Measurements from ENCODE around the gene CD101.
A peak's percentile ranks its signal among the peaks of the same experiment; 100 is the strongest.
"Not testable (repeated sequence)": the region's sequence is repeated elsewhere in the genome, so short reads cannot be mapped to it uniquely, and the experiment has no call there.

Gene CD101, protein sequence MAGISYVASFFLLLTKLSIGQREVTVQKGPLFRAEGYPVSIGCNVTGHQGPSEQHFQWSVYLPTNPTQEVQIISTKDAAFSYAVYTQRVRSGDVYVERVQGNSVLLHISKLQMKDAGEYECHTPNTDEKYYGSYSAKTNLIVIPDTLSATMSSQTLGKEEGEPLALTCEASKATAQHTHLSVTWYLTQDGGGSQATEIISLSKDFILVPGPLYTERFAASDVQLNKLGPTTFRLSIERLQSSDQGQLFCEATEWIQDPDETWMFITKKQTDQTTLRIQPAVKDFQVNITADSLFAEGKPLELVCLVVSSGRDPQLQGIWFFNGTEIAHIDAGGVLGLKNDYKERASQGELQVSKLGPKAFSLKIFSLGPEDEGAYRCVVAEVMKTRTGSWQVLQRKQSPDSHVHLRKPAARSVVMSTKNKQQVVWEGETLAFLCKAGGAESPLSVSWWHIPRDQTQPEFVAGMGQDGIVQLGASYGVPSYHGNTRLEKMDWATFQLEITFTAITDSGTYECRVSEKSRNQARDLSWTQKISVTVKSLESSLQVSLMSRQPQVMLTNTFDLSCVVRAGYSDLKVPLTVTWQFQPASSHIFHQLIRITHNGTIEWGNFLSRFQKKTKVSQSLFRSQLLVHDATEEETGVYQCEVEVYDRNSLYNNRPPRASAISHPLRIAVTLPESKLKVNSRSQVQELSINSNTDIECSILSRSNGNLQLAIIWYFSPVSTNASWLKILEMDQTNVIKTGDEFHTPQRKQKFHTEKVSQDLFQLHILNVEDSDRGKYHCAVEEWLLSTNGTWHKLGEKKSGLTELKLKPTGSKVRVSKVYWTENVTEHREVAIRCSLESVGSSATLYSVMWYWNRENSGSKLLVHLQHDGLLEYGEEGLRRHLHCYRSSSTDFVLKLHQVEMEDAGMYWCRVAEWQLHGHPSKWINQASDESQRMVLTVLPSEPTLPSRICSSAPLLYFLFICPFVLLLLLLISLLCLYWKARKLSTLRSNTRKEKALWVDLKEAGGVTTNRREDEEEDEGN

GRCh38 chr1:117001254-117001927, at the start of gene CD101:
TSS of gene CD101 (plus strand) at chr1:117001760. CDS start at chr1:117001818, 58 bp downstream.
- peak; percentile 40 for DNase-seq

GRCh38 chr1:116952738-116953275, 48.8 kb upstream of the CD101 start:
- no peak for DNase-seq

GRCh38 chr1:116954440-116954839, 47.1 kb upstream of the CD101 start:
- no peak for DNase-seq

- no peak for DNase-seq
Measured at GRCh38 chr1:116956378-116956777, 45.2 kb upstream of the CD101 start.

DNA sequence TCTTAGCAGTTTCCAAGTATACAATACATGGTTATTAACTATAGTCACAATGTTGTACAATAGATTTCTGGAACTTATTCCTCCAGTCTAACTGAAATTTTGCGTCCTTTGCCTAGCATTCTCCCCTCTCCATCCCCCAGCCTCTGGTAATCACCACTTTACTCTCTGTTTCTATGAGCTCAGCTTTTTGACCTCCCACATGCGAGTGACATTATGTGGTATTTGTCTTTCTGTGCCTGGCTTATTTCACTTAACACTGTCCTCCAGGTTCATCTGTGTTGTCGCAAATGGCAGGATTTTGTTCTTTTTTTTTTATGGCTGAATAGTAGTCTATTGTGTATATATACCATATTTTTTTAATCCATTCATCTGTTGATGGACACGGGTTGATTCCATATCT, 43.9 kb upstream of the CD101 start:
- no peak for DNase-seq

DNA sequence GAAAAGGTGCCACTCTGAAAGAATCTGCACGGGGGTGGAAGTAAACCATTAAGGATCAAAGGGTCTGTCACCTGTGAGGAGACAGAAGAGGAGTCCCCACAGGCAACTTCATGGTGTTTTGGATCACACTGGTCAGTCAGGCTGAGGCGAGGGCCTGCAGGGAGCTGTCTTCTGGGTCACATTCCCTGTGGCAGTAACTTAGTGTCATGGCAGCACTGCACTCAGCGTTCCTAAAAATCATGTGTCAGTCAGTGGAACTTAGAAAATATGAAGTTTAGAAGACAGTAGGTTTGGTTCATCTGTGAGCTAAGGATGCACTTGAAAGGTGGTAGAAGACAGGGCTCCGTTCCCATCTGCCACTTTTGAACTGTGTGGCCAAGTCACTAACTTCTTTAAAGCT, 43.5 kb upstream of the CD101 start:
- no peak for DNase-seq

- no peak for DNase-seq
Measured at GRCh38 chr1:116958977-116959376, 42.6 kb upstream of the CD101 start.

GRCh38 chr1:116961606-116962005, 40.0 kb upstream of the CD101 start:
- no peak for DNase-seq

DNA sequence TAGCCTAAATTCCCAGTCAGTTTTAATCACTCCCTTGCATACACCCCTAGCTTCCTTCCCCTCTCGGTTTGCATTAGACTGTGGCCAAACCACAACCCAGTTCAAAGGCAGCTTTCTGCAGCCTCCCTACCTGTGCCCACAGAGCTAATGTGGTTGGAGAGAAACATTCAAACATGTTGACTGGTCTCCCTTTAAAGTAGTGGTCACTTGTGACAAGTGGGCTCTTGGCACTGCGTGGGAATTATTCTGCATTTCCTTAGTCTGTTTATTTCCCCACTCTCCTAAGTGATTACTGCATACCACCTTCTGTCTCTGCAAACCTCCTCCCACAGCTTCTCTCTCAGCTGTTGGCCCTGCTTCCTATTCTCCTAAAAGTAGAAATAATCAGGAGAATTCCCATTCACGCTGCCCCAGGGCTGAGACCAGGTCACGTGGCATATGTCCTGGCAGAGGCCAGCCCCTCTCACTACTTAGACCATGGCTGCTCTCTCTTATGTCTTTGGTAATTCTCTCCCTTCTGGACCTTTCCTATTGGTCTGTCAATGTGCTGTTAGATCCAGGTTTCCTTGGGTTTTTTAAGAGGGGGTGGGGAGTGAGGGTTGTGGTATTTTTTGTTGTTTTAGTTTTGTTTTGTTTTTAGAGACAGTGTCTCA, 38.4 kb upstream of the CD101 start:
- no peak for DNase-seq

DNA sequence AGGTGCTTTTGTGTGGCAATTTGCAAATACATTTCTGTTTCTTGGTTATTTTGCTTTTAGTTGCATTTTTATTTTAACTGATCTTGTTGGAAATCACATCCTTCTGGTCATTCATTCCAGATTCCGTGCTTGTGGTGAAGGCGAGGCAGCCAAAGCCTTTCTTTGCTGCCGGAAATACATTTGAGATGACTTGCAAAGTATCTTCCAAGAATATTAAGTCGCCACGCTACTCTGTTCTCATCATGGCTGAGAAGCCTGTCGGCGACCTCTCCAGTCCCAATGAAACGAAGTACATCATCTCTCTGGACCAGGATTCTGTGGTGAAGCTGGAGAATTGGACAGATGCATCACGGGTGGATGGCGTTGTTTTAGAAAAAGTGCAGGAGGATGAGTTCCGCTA, 34.8 kb upstream of the CD101 start:
- no peak for DNase-seq

GRCh38 chr1:116968724-116969123, 32.8 kb upstream of the CD101 start:
- no peak for DNase-seq

GRCh38 chr1:116971258-116971860, 30.2 kb upstream of the CD101 start:
- DNase-seq: no peak

DNA sequence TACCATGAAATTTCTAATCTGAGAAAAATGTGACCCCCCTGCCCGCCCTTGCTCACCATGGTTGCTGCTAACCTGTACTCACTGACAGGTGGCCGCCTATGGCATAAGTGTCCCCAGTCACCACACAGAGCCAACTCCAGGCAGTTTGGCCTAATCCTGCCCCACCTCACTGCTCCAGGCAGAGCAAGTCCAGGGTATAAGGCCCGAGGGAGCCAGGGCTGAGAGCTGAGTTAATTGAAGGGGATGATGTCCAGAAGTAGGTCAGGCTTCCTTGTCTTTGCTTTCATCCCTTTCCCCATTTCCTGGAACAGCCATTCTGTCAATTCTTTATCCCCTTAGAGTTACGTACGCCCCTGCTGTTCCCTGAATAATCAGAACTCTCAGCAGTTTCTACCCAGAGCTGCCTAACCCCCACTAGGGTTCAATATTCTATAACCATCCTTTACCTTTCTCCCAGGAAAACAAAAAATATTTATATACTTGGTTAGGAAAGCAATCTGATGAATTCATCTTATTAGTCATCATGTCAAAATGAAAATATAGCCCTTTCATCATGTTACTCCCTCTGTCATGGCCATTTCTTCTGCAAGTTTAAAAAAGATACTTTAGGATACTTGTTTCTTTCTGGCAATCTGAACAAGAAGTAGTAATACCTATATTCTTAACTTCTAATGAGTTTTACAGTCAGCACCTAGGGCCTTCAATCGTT, 29.4 kb upstream of the CD101 start:
- DNase-seq: no peak

DNA sequence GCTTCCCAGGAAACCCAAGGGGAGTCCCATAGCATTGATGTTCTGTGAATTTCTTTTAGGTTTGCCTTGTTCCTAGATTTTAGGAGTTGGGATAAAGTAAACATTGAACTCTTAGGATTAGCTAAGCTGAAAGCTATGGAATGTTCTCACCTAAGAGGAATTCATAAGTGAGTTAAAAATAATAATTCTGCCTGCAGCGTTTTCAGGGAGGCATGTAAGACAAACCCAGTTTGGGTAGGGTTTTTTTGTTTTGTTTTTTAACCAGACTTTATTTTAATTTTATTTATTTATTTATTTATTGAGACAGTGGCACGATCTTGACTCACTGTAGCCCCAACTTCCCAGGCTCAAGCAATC, 28.9 kb upstream of the CD101 start:
- DNase-seq: no peak

DNA sequence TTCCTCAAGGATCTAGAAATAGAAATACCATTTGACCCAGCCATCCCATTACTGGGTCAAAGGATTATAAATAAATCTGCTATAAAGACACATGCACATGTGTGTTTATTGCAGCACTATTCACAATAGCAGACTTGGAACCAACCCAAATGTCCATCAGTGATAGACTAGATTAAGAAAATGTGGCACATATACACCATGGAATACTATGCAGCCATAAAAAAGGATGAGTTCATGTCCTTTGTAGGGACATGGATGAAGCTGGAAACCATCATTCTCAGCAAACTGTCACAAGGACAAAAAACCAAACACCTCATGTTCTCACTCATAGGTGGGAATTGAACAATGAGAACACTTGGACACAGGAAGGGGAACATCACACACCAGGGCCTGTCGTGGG, 21.3 kb upstream of the CD101 start:
- DNase-seq: not testable (repeated sequence)

GRCh38 chr1:116981521-116982037, 20.0 kb upstream of the CD101 start:
- no peak for DNase-seq

- DNase-seq: no peak
Measured at GRCh38 chr1:116982319-116983004, 19.1 kb upstream of the CD101 start.

- no peak for DNase-seq
Measured at GRCh38 chr1:116983112-116983511, 18.4 kb upstream of the CD101 start.

DNA sequence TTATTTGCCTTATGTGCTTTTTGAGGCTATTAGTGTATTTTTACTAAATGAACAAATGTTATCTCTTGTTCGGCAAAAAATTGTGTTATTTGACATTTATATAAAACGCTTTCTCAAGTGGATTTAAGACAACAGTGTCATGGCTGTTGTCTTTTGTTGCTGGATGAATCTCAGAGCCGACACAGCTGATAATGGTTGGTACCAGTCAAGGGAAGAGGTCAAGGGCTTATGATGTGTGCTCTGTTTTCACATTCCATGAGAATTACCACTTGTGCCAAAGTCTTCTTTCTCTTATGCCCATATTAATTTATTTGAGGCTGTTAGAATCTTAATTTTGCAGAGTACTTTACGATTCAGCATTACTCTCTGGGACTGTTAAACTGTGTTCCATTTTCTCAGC, 17.9 kb upstream of the CD101 start:
- no peak for DNase-seq

DNA sequence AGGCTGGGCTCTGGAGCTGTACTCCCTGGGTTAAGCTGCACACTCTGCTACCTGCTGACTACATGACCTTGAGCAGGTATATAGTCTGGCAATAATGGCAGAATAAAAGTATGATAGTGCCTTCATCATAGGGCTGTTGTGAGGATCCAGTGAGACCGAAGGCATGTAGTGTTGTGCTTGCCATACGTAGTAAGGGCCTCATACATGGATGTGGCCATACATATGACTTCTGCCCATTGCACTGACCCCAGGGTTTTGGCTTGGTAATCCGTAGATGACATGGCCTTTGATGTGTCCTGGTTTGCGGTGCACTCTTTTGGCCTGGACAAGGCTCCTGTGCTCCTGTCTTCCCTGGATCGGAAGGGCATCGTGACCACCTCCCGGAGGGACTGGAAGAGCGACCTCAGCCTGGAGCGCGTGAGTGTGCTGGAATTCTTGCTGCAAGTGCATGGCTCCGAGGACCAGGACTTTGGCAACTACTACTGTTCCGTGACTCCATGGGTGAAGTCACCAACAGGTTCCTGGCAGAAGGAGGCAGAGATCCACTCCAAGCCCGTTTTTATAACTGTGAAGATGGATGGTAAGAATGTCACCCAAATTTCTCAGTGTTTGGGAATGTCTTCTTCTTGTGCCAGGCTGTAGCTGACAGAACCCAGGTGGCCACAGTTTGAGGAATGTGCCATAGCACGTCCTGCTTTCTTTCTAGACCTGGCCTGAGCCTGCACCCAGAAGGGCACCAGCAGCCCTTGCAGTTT, 17.0 kb upstream of the CD101 start:
- no peak for DNase-seq

All from activated naive CD4-positive, alpha-beta T cell treated with anti-CD3 and anti-CD28 coated beads, Interleukin-2, amount 50 U/mL, for 16 hours (primary cell).